ENCODE measurements around the gene JAZF1.

- no peak for TF ChIP-seq POLR2A (IDR thresholded peaks at IDR 0.05)
- TF ChIP-seq POLR2AphosphoS5 (IDR thresholded peaks at IDR 0.05): no peak
Observed at GRCh38 chr7:28207486-28208158, 27.0 kb upstream of the JAZF1 start.
